OCI-LY7 (cell line): ENCODE results near the gene TTLL5. TPM values are rescaled to one million over a fixed set of nuclear protein-coding genes. Genes with fewer than 3 reads are reported as not detected.

Experiments
- BruUV-seq: library from RNA; stranded (reverse); fragments of 400-500 nt; replicated peaks from 2 replicates; lab custom pipeline; 2021; lab: Mats Ljungman, UMichigan
- CTCF ChIA-PET: fragments of 300-600 bp; sonication (Branson Sonifier 250); formaldehyde crosslinking; loops from one replicate; lab custom pipeline; 2022; ENCODE audit warnings: antibody characterized with exemption; ENCODE audit not compliant: unreplicated experiment; lab: Charles Lee
- POLR2A ChIA-PET: fragments of 300-600 bp; sonication (Branson Sonifier 250); formaldehyde crosslinking; loops from one replicate; lab custom pipeline; 2022; ENCODE audit warnings: antibody characterized with exemption; lab: Charles Lee
- DNase-seq: peaks from one replicate; pipeline ENCODE4 v3.0.0-alpha.2; 2015; ENCODE audit warnings: low spot score
- H2AFZ ChIP-seq: fragments of 200-600 bp; sonication (generic), shearing (Covaris generic); 2 replicates; pipeline ENCODE4 v1.6.1; 2014; ENCODE audit warnings: mild to moderate bottlenecking, antibody characterized with exemption, low read length, moderate library complexity
- H3K27ac ChIP-seq: fragments of 200-600 bp; sonication (generic); 2 replicates; pipeline ENCODE4 v1.5.1; 2014; ENCODE audit warnings: mixed run types, low read depth, mild to moderate bottlenecking, moderate library complexity, low read length, inconsistent platforms; ENCODE audit not compliant: poor library complexity, severe bottlenecking
- H3K36me3 ChIP-seq: fragments of 200-600 bp; sonication (generic); 2 replicates; pipeline ENCODE4 v1.6.1; 2014; ENCODE audit warnings: mild to moderate bottlenecking, antibody characterized with exemption, low read length, moderate library complexity, mixed read lengths; ENCODE audit not compliant: insufficient read depth
- H3K4me1 ChIP-seq: fragments of 200-600 bp; sonication (generic); 2 replicates; pipeline ENCODE4 v1.5.1; 2014; ENCODE audit warnings: mild to moderate bottlenecking, low read length; ENCODE audit not compliant: insufficient read depth, poor library complexity, severe bottlenecking
- H3K4me2 ChIP-seq: fragments of 200-600 bp; sonication (generic); 2 replicates; pipeline ENCODE4 v1.6.1; 2014; ENCODE audit warnings: mild to moderate bottlenecking, low read length
- H3K4me3 ChIP-seq: fragments of 200-600 bp; sonication (generic); 2 replicates; pipeline ENCODE4 v1.5.1; 2014; ENCODE audit warnings: mild to moderate bottlenecking, low read depth, low read length; ENCODE audit not compliant: poor library complexity, severe bottlenecking
- H3K79me2 ChIP-seq: fragments of 200-600 bp; sonication (generic); 2 replicates; pipeline ENCODE4 v1.6.1; 2016; ENCODE audit warnings: low read depth, mild to moderate bottlenecking, low read length, moderate library complexity, mixed read lengths; ENCODE audit not compliant: insufficient read depth
- H3K9me2 ChIP-seq: fragments of 200-600 bp; sonication (generic); 2 replicates; pipeline ENCODE4 v1.6.1; 2016; ENCODE audit warnings: mild to moderate bottlenecking, low read length, mixed read lengths; ENCODE audit not compliant: insufficient read depth
- H3K9me3 ChIP-seq: fragments of 200-600 bp; sonication (generic); 2 replicates; pipeline ENCODE4 v1.6.1; 2014; ENCODE audit warnings: mild to moderate bottlenecking, mixed run types, low read length, mixed read lengths
- H4K20me1 ChIP-seq: fragments of 200-600 bp; sonication (generic); 2 replicates; pipeline ENCODE4 v1.6.1; 2014; ENCODE audit warnings: mild to moderate bottlenecking, antibody characterized with exemption, low read length, moderate library complexity, mixed read lengths; ENCODE audit not compliant: insufficient read depth
- CTCF ChIP-seq: fragments of 200-600 bp; sonication (generic); conservative IDR thresholded peaks from 2 replicates; pipeline ENCODE4 v1.5.1; 2014; ENCODE audit warnings: mild to moderate bottlenecking, antibody characterized with exemption, low read length, moderate library complexity, mixed read lengths
- EZH2phosphoT487 ChIP-seq: fragments of 200-600 bp; sonication (generic); IDR thresholded peaks from 2 replicates; pipeline ENCODE4 v1.6.1; 2018; ENCODE audit warnings: low read depth, borderline replicate concordance, mild to moderate bottlenecking, mixed run types, antibody characterized with exemption, low read length, moderate library complexity, mixed read lengths
- intact Hi-C: fragments of 100-400 bp; cut with micrococcal nuclease; formaldehyde crosslinking; loops from one replicate; pipeline ENCODE4 v1.10.0; 2022; ENCODE audit not compliant: unreplicated experiment
- total RNA-seq, 2 experiments: library from RNA; depleted of rRNA in 1 of 2; stranded (reverse); fragments of >200 nt in 1 of 2; shearing (Covaris generic) in 1 of 2; gene quantifications; 2 replicates each; pipeline ENCODE4 v1.2.3, GENCODE V29; 2014 to 2022

The TTLL5 gene
- total RNA-seq, 2 experiments from 2014 or later: 34.3 to 55.6 TPM

- POLR2A ChIA-PET: interaction anchor here (0.5 to 0.7 kb wide), 2 partner anchors 12 to 39 kb away, joined by 3 to 6 read pairs; no protein-coding TSS in a partner anchor
- Histone ChIP-seq H4K20me1 (no peaks in the 10 kb centered on the region), H3K4me1 (no peaks in the 10 kb centered on the region), H2AFZ (no peak overlapping the region), H3K9me3 (no peaks in the 10 kb centered on the region), H3K27ac (no peak overlapping the region), H3K79me2 (no peaks in the 10 kb centered on the region), H3K4me3 (no peak overlapping the region), H3K4me2 (no peak overlapping the region), H3K36me3 (peaks cover 12% of the 10 kb centered on the region; the same call in 1 of the 2 replicates), H3K9me2 (no peaks in the 10 kb centered on the region)
- no TSS peak for BruUV-seq
- no peak for TF ChIP-seq EZH2phosphoT487
- TF ChIP-seq CTCF: peak; percentile 30; the same call in 1 of the 2 replicates
- intact Hi-C loops: no loop called here
- DNase-seq: no peak
- CTCF ChIA-PET: no interaction called here
These were observed 219.5 kb downstream of the TTLL5 start for GRCh38 chr14:75880512-75880911.

- intact Hi-C loops: no loop called here
- BruUV-seq: no TSS peak
- Histone ChIP-seq H3K36me3 (peaks cover 12% of the 10 kb centered on the region; the same call in 1 of the 2 replicates), H3K27ac (no peak overlapping the region), H4K20me1 (no peaks in the 10 kb centered on the region), H3K9me2 (no peaks in the 10 kb centered on the region), H3K4me3 (no peak overlapping the region), H2AFZ (no peak overlapping the region), H3K9me3 (no peaks in the 10 kb centered on the region), H3K4me1 (no peaks in the 10 kb centered on the region), H3K79me2 (no peaks in the 10 kb centered on the region), H3K4me2 (no peak overlapping the region)
- no peak for DNase-seq
- ChIA-PET POLR2A (interaction anchor here (1.6 kb wide), 1 partner anchor 52 kb away, joined by 3 read pairs; no protein-coding TSS in a partner anchor), CTCF (no interaction called here)
- TF ChIP-seq CTCF (no peak), EZH2phosphoT487 (no peak)
These were observed 220.9 kb downstream of the TTLL5 start for GRCh38 chr14:75881994-75882393.

GRCh38 chr14:75884198-75884611, 223.2 kb downstream of the TTLL5 start:
- DNase-seq: no peak
- TF ChIP-seq EZH2phosphoT487 (no peak), CTCF (peak; percentile 59)
- Histone ChIP-seq H3K79me2 (no peaks in the 10 kb centered on the region), H3K9me2 (no peaks in the 10 kb centered on the region), H3K36me3 (peaks cover 12% of the 10 kb centered on the region; the same call in 1 of the 2 replicates), H4K20me1 (no peaks in the 10 kb centered on the region), H3K4me2 (no peak overlapping the region), H3K4me3 (no peak overlapping the region), H3K4me1 (no peaks in the 10 kb centered on the region), H3K27ac (no peak overlapping the region), H2AFZ (no peak overlapping the region), H3K9me3 (no peaks in the 10 kb centered on the region)
- no TSS peak for BruUV-seq
- ChIA-PET CTCF (no interaction called here), POLR2A (interaction anchor here (0.7 kb wide), 1 partner anchor 123 kb away, joined by 3 read pairs; no protein-coding TSS in a partner anchor)
- intact Hi-C loops: no loop called here
